HG03571 (cell line): Measurements from ENCODE around the gene VWA2.

Experiments
- ATAC-seq: cut with Tn5 transposase; IDR thresholded peaks from one replicate; pipeline ENCODE4 v1.9.1; 2021; ENCODE audit not compliant: unreplicated experiment

The VWA2 gene

GRCh38 chr10:114245121-114245791 is 6.2 kb downstream of the VWA2 start:
- ATAC-seq: no peak

- no peak for ATAC-seq
These were observed 7.7 kb downstream of the VWA2 start for GRCh38 chr10:114246679-114247305.

GRCh38 chr10:114250236-114250635 is 11.2 kb downstream of the VWA2 start:
- no peak for ATAC-seq

GRCh38 chr10:114250716-114251115 is 11.7 kb downstream of the VWA2 start:
- ATAC-seq: no peak

GRCh38 chr10:114252092-114252491 is 13.0 kb downstream of the VWA2 start:
- no peak for ATAC-seq

GRCh38 chr10:114252883-114253282 is 13.8 kb downstream of the VWA2 start:
- ATAC-seq: no peak

GRCh38 chr10:114255227-114255626 is 16.2 kb downstream of the VWA2 start:
- ATAC-seq: no peak

GRCh38 chr10:114256008-114256765 is 17.1 kb downstream of the VWA2 start:
- ATAC-seq: no peak

- no peak for ATAC-seq
These were observed 17.8 kb downstream of the VWA2 start for GRCh38 chr10:114256822-114257221.

GRCh38 chr10:114257498-114257897 is 18.4 kb downstream of the VWA2 start:
- no peak for ATAC-seq

GRCh38 chr10:114258274-114258840 is 19.3 kb downstream of the VWA2 start:
- no peak for ATAC-seq

GRCh38 chr10:114259824-114260223 is 20.8 kb downstream of the VWA2 start:
- ATAC-seq: no peak

- ATAC-seq: no peak
These were observed 21.3 kb downstream of the VWA2 start for GRCh38 chr10:114260366-114260765.

- ATAC-seq: no peak
These were observed 22.0 kb downstream of the VWA2 start for GRCh38 chr10:114261076-114261475.

- no peak for ATAC-seq
These were observed 23.4 kb downstream of the VWA2 start for GRCh38 chr10:114262496-114262895.

GRCh38 chr10:114265392-114266053 is 26.5 kb downstream of the VWA2 start:
- ATAC-seq: no peak

- ATAC-seq: no peak
These were observed 27.5 kb downstream of the VWA2 start for GRCh38 chr10:114266521-114266920.

GRCh38 chr10:114271075-114271778 is 32.2 kb downstream of the VWA2 start:
- ATAC-seq: no peak

GRCh38 chr10:114271779-114272167 is 32.7 kb downstream of the VWA2 start:
- no peak for ATAC-seq

GRCh38 chr10:114272696-114273095 is 33.6 kb downstream of the VWA2 start:
- ATAC-seq: no peak

GRCh38 chr10:114273910-114274309 is 34.9 kb downstream of the VWA2 start:
- no peak for ATAC-seq
